Caco-2 (cell line): ENCODE data around the gene PLIN5. TPM values are rescaled to one million over a fixed set of nuclear protein-coding genes. Genes with fewer than 3 reads are reported as not detected.

Experiments
- BruUV-seq: library from RNA; stranded (reverse); fragments of 400-500 nt; replicated peaks from 2 replicates; lab custom pipeline; 2021; lab: Mats Ljungman, UMichigan
- CTCF ChIA-PET: fragments of 300-600 bp; sonication (Branson Sonifier 250); formaldehyde crosslinking; loops from one replicate; lab custom pipeline; 2022; ENCODE audit warnings: antibody characterized with exemption; lab: Charles Lee
- POLR2A ChIA-PET: fragments of 300-600 bp; sonication (Branson Sonifier 250); formaldehyde crosslinking; loops from one replicate; lab custom pipeline; 2022; ENCODE audit warnings: antibody characterized with exemption; lab: Charles Lee
- DNase-seq, 2 experiments: peaks; one replicate each; pipeline versions ENCODE4 v3.0.0 to v3.0.0-alpha.2; 2020 to 2022
- H3K27me3 ChIP-seq: replicated peaks from 2 replicates; pipeline ENCODE4 v1.6.0; 2011; ENCODE audit warnings: low read length; ENCODE audit not compliant: control insufficient read depth, insufficient read depth
- H3K36me3 ChIP-seq: 2 replicates; pipeline ENCODE4 v1.5.1; 2011; ENCODE audit warnings: low read length; ENCODE audit not compliant: control insufficient read depth, insufficient read depth
- H3K4me1 ChIP-seq: fragments of 250-450 bp; sonication (Bioruptor Pico); 2 replicates; pipeline ENCODE4 v1.5.1; 2020; ENCODE audit warnings: mild to moderate bottlenecking
- H3K4me3 ChIP-seq: 2 replicates; pipeline ENCODE4 v1.5.1; 2011; ENCODE audit warnings: low read depth, mild to moderate bottlenecking, control low read depth, low read length
- H3K9me3 ChIP-seq: fragments of 250-450 bp; sonication (Bioruptor Pico); 2 replicates; pipeline ENCODE4 v1.5.1; 2020; ENCODE audit warnings: mild to moderate bottlenecking, moderate library complexity
- H3K27ac Mint-ChIP-seq: one replicate; pipeline ENCODE4 v1.8.0; 2022; ENCODE audit warnings: mixed read lengths; ENCODE audit not compliant: unreplicated experiment
- H3K27me3 Mint-ChIP-seq: one replicate; pipeline ENCODE4 v1.8.0; 2022; ENCODE audit warnings: mixed read lengths; ENCODE audit not compliant: insufficient read depth, unreplicated experiment
- H3K36me3 Mint-ChIP-seq: one replicate; pipeline ENCODE4 v1.8.0; 2022; ENCODE audit warnings: mild to moderate bottlenecking, mixed read lengths; ENCODE audit not compliant: insufficient read depth, unreplicated experiment
- H3K4me1 Mint-ChIP-seq: one replicate; pipeline ENCODE4 v1.8.0; 2022; ENCODE audit warnings: low read depth, mixed read lengths; ENCODE audit not compliant: unreplicated experiment
- H3K4me3 Mint-ChIP-seq: one replicate; pipeline ENCODE4 v1.8.0; 2022; ENCODE audit warnings: mild to moderate bottlenecking, moderate library complexity, mixed read lengths; ENCODE audit not compliant: unreplicated experiment
- H3K9me3 Mint-ChIP-seq: one replicate; pipeline ENCODE4 v1.8.0; 2022; ENCODE audit warnings: mixed read lengths; ENCODE audit not compliant: unreplicated experiment
- CTCF ChIP-seq, 2 experiments: fragments of 200-600 bp in 1 of 2; IDR thresholded peaks; 1 replicate in 1 of 2; 2 replicates in 1 of 2; pipeline versions ENCODE4 v1.5.1 to v1.8.0; 2011 to 2022; ENCODE audit warnings: antibody characterized with exemption in 1 of 2, control low read depth in 1 of 2, inconsistent platforms in 1 of 2, low read depth in 1 of 2, low read length in 1 of 2, mild to moderate bottlenecking in 1 of 2, moderate library complexity in 1 of 2; ENCODE audit not compliant: insufficient read depth in 1 of 2, severe bottlenecking in 1 of 2, unreplicated experiment in 1 of 2
- intact Hi-C: fragments of 100-400 bp; cut with micrococcal nuclease; formaldehyde crosslinking; loops from one replicate; pipeline ENCODE4 v1.10.0; 2022; ENCODE audit not compliant: unreplicated experiment
- total RNA-seq: library from RNA; stranded (reverse); gene quantifications from 2 replicates; pipeline ENCODE4 v1.2.3, GENCODE V29; 2022

Gene PLIN5
- total RNA-seq, 1 experiment from 2014 or later, result 0.73 TPM

DNA sequence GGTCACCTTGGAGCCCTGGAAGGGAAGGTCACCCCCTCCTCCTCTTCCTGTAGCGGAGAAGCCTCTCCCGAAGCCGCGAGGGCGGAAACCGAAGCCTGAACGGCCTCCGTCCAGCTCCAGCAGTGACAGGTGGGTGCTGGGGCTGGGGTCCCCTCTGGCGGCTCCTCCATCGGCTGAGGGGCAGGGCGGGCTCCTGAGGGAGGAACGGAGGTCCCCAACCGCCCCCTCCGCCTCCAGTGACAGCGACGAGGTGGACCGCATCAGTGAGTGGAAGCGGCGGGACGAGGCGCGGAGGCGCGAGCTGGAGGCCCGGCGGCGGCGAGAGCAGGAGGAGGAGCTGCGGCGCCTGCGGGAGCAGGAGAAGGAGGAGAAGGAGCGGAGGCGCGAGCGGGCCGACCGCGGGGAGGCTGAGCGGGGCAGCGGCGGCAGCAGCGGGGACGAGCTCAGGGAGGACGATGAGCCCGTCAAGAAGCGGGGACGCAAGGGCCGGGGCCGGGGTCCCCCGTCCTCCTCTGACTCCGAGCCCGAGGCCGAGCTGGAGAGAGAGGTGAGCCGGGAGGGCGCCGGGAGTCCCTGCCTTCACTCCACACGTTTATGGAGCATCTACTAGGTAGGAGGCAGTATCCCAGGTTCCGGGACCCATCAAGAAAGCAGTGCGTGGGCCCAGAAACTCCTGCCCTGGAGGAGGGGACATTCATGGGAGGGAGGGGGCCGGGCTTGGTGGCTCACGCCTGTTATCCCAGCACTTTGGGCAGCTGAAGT lies 40.9 kb downstream of the PLIN5 start:
- H3K4me3 ChIP-seq, result no peak overlapping the region
- no peaks in the 10 kb centered on the region for H3K27me3 Mint-ChIP-seq
- H3K9me3 ChIP-seq, result no peaks in the 10 kb centered on the region
- intact Hi-C loops, result no loop called here
- BruUV-seq, result no TSS peak
- no peak overlapping the region for H3K4me3 Mint-ChIP-seq
- H3K36me3 ChIP-seq, result peaks cover 1% of the 10 kb centered on the region
- CTCF ChIA-PET, result interaction anchor here (0.6 kb wide), 1 partner anchor 794 kb away, joined by 4 read pairs; the partner anchor contains the start of gene PIP5K1C
- no peaks in the 10 kb centered on the region for H3K9me3 Mint-ChIP-seq
- H3K27ac Mint-ChIP-seq, result no peak overlapping the region
- H3K4me1 ChIP-seq, result no peaks in the 10 kb centered on the region
- peaks cover 21% of the 10 kb centered on the region for H3K36me3 Mint-ChIP-seq
- TF ChIP-seq CTCF (IDR thresholded peaks at IDR 0.05; ENCODE audit: insufficient read depth in 1 of 2, low read depth in 1 of 2, low read length in 1 of 2, severe bottlenecking in 1 of 2, unreplicated experiment in 1 of 2), result no peak
- no peak for DNase-seq
- POLR2A ChIA-PET, result no interaction called here
- no peaks in the 10 kb centered on the region for H3K4me1 Mint-ChIP-seq
- H3K27me3 ChIP-seq, result no peaks in the 10 kb centered on the region

DNA sequence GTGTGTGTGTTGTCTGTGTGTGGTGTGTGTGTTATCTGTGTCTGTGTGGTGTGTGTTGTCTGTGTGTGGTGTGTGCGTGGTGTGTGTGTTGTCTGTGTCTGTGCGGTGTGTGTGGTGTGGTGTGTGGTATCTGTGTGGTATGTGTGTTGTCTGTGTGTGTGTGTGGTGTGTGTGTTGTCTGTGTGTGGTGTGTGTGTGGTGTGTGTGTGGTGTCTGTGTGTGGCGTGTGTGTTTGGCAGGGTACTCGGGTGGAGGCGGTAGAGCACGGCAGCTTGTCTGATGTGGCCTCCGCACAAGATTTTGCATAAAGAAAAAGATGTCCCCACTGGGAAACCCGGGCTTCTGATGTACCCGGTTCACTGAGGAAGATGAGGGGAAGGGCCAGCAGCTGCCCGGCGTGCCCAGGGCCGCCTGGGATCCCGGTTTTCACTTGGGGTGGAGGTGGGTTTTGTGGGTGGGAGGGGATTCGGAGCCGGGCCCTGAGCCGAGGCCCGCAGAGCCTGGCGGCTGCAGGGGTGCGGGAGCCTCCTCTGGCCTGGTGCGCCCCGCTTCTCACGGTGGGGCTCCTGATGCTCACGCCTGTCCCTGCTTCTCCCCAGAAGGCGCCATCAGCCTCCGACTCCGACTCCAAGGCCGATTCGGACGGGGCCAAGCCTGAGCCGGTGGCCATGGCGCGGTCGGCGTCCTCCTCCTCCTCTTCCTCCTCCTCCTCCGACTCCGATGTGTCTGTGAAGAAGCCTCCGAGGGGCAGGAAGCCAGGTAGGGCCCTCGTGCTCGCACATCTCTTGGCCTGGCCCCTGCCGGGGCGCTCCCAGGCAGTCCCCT lies 41.7 kb downstream of the PLIN5 start:
- H3K4me3 ChIP-seq, result no peak overlapping the region
- intact Hi-C loops, result no loop called here
- no peak for DNase-seq
- CTCF ChIA-PET, result no interaction called here
- Mint-ChIP-seq H3K4me1 (no peaks in the 10 kb centered on the region), H3K27me3 (no peaks in the 10 kb centered on the region), H3K36me3 (peaks cover 26% of the 10 kb centered on the region), H3K4me3 (no peak overlapping the region), H3K9me3 (no peaks in the 10 kb centered on the region), H3K27ac (no peak overlapping the region)
- no TSS peak for BruUV-seq
- H3K27me3 ChIP-seq, result no peaks in the 10 kb centered on the region
- H3K4me1 ChIP-seq, result no peaks in the 10 kb centered on the region
- no peak for TF ChIP-seq CTCF (IDR thresholded peaks at IDR 0.05; ENCODE audit: insufficient read depth in 1 of 2, low read depth in 1 of 2, low read length in 1 of 2, severe bottlenecking in 1 of 2, unreplicated experiment in 1 of 2)
- POLR2A ChIA-PET, result no interaction called here
- H3K9me3 ChIP-seq, result no peaks in the 10 kb centered on the region
- H3K36me3 ChIP-seq, result peaks cover 1% of the 10 kb centered on the region

GRCh38 chr19:4492337-4493103 lies 42.5 kb downstream of the PLIN5 start:
- no peak overlapping the region for H3K4me3 Mint-ChIP-seq
- no peaks in the 10 kb centered on the region for H3K4me1 Mint-ChIP-seq
- no peaks in the 10 kb centered on the region for H3K9me3 ChIP-seq
- H3K27me3 Mint-ChIP-seq, result no peaks in the 10 kb centered on the region
- no peak overlapping the region for H3K27ac Mint-ChIP-seq
- H3K4me3 ChIP-seq, result no peak overlapping the region
- ChIA-PET POLR2A (no interaction called here), CTCF (no interaction called here)
- H3K27me3 ChIP-seq, result no peaks in the 10 kb centered on the region
- TF ChIP-seq CTCF (IDR thresholded peaks at IDR 0.05; ENCODE audit: insufficient read depth in 1 of 2, low read depth in 1 of 2, low read length in 1 of 2, severe bottlenecking in 1 of 2, unreplicated experiment in 1 of 2), result no peak
- DNase-seq, result no peak
- H3K36me3 Mint-ChIP-seq, result peaks cover 29% of the 10 kb centered on the region
- no peaks in the 10 kb centered on the region for H3K9me3 Mint-ChIP-seq
- BruUV-seq, result no TSS peak
- H3K4me1 ChIP-seq, result no peaks in the 10 kb centered on the region
- intact Hi-C loops, result no loop called here
- H3K36me3 ChIP-seq, result peaks cover 1% of the 10 kb centered on the region
